Measurements from ENCODE around the gene CCDC160. TPM values are rescaled to one million over a fixed set of nuclear protein-coding genes. Genes with fewer than 3 reads are reported as not detected.

Gene CCDC160
- 0.06 to 0.14 TPM in 2 of 5 replicates, not detected in the others for total RNA-seq (2022; extraction: Qiagen RNA extraction; ENCODE audit: low read depth)

GRCh38 chrX:134236626-134237614, at the start of gene CCDC160:
Gene CCDC160 (plus strand): TSS chrX:134237182. CDS start chrX:134244801, 7,619 bp downstream.

Other genes starting within 250 kb of the CCDC160 start
- gene PHF6, start 136.1 kb downstream of the CCDC160 start, total RNA-seq (2022; extraction: Qiagen RNA extraction; ENCODE audit: low read depth), result 10.6 to 17.3 TPM (median 16.9 TPM) in 5 replicates
- 102 to 124 TPM (median 104 TPM) in 5 replicates for gene HPRT1, start 223.0 kb downstream of the CCDC160 start, total RNA-seq (2022; extraction: Qiagen RNA extraction; ENCODE audit: low read depth)

All from A549 treated with DMSO at 1 μM for 4 hours (cell line).